Ectodermal cell (in vitro differentiated cells): Measurements from ENCODE around the gene PPT2.

ENCODE experiments used
- H3K27ac ChIP-seq: 2 replicates; pipeline ENCODE4 v1.7.0; 2013; ENCODE audit warnings: mild to moderate bottlenecking, low read depth, low read length; ENCODE audit not compliant: insufficient read depth, poor library complexity, severe bottlenecking
- H3K27me3 ChIP-seq: 2 replicates; pipeline ENCODE4 v1.7.0; 2013; ENCODE audit warnings: mild to moderate bottlenecking, low read length; ENCODE audit not compliant: insufficient read depth, control insufficient read depth, poor library complexity, severe bottlenecking
- H3K36me3 ChIP-seq: one replicate; pipeline ENCODE4 v1.7.0; 2013; ENCODE audit warnings: low read length; ENCODE audit not compliant: control insufficient read depth, insufficient read depth
- H3K4me1 ChIP-seq: one replicate; pipeline ENCODE4 v1.7.0; 2013; ENCODE audit warnings: low read length; ENCODE audit not compliant: control insufficient read depth, insufficient read depth
- H3K4me3 ChIP-seq: 2 replicates; pipeline ENCODE4 v1.7.0; 2013; ENCODE audit warnings: low read depth, low read length, control low read depth; ENCODE audit not compliant: insufficient read depth
- H3K9me3 ChIP-seq: 2 replicates; pipeline ENCODE4 v1.7.0; 2013; ENCODE audit warnings: mild to moderate bottlenecking, low read length, moderate library complexity; ENCODE audit not compliant: control insufficient read depth
- WGBS, 2 experiments: methylation state at CpG; one replicate each; pipeline ENCODE4 v1.1.7; 2013; ENCODE audit warnings: missing lambda C conversion rate in 2 of 2; 5-methylcytosine and 5-hydroxymethylcytosine counted together

The PPT2 gene

DNA sequence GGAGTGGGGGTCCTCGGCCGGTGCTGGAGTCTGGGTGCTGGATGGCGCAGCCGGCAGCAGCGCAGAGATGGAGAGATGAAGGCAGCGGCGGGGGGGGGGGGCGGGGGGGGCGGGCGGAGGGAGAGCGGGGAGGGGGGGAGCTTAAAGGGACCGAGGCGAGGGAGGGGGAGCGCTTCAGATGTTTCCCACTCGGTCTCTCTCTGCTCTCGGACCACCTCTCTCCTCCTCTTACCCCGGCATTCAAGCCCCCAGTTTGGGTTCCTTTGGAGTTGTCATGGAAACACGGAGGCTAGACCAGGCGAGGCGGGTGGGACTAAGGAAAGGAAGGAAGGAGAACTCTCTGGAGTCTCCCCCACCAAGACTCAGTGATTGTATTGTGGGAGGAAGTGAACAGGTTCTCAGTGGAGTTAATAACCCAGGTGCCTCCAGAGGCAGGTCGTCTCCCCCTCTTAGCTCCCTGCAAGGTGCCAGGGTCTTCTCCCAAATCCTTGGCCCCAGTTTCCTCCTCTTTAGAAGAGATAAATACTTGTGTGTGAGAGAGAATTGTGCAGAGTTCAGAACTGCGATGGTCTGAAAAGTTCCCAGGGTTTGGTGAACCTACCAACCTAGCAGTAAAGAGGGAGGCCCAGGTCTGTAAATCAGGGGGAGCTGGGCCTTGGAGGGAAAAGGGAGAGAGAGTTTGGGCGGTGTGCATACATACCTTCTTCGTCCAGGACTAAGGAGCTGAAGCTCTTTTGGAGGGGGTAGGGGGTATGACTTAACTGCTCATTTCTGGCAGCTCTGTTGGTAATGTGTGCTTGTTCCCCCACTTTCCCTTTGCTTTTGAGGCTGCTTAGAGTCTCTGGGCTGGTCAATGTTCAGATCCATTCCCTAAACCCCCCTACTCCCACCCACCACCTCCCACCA, 1.8 kb upstream of the PPT2 start, which contains the start of gene PRRT1:
TSS of gene PRRT1 (minus strand) at position 77 of the 906 bp plus-strand sequence. CDS start 112 bp downstream, outside the sequence.
- H3K4me3 ChIP-seq = peak within 1 kb of the TSS; percentile 98
- peaks cover 26% of the 10 kb centered on the region for H3K27me3 ChIP-seq
- peaks cover 11% of the 10 kb centered on the region for H3K4me1 ChIP-seq
- no peaks in the 10 kb centered on the region for H3K9me3 ChIP-seq
- peaks cover 4% of the 10 kb centered on the region for H3K36me3 ChIP-seq
- WGBS, 2 experiments = 8 to 15% methylated on average over 9 to 11 of the region's 24 CpGs
- no peak within 1 kb of the TSS for H3K27ac ChIP-seq

DNA sequence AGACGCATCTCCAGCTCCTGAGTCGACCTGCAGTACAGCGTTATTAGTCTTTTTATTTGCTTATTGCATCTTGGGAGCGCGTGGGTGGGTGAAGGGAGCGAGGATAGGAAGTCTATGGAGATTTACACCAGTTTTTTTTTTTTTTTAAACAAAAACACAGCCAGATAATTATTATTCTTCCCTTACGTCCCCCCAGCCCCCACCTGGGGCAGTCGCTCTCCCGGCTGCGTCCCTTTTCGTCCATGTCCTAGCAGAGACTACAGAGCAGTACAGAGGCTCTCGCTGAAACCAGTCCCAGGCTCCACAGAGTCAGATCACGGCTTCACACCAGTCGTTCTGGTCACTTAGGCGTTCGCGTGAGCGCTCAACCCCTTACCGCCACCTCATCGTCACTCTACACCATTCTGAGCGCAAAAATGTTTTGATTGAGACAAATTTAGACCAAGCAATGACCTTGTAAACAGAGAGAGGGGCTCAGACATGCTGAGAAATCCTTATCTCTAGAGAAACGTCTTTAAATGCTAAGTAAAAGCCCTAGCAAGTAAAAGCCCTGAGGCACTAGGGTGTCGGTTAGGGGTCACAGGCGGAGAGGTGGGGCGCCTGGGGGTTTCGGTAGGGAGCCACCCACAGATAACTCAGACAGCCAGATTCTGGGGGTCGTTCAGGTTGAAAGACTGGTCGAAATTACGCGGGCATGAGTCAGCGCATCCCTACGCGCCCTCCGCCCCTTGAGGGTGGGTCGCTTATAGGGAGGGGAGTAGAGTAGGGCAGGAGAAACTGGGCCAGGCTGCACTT, 975 bp upstream of the PPT2 start:
- peaks cover 12% of the 10 kb centered on the region for H3K36me3 ChIP-seq
- peaks cover 11% of the 10 kb centered on the region for H3K4me1 ChIP-seq
- peaks cover 26% of the 10 kb centered on the region for H3K27me3 ChIP-seq
- no peaks in the 10 kb centered on the region for H3K9me3 ChIP-seq
- WGBS, 2 experiments = 1 to 6% methylated on average over 29 to 35 of the region's 35 CpGs
- peak overlapping the region; percentile 89 for H3K27ac ChIP-seq
- H3K4me3 ChIP-seq = peak overlapping the region; percentile 98

DNA sequence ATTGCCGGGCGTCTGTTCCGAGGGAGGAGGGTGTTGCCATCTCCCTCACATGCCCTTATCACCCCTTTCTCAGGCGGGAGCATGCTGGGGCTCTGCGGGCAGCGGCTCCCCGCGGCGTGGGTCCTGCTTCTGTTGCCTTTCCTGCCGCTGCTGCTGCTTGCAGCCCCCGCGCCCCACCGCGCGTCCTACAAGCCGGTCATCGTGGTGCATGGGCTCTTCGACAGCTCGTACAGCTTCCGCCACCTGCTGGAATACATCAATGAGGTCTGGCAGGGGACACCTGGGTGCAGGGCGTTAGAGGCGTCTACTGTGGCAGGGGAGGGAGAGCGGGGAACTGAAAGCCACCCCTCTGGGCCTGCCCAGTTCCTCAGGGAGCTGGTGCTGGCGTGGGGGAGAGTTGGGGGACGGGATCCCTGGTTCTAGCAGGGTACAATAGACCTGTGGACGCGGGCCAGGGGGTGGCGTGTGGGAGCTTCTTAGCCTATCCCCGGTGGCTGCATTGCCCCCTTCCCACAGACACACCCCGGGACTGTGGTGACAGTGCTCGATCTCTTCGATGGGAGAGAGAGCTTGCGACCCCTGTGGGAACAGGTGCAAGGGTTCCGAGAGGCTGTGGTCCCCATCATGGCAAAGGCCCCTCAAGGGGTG, 697 bp downstream of the PPT2 start:
- peaks cover 25% of the 10 kb centered on the region for H3K27me3 ChIP-seq
- peak overlapping the region; percentile 98 for H3K4me3 ChIP-seq
- H3K4me1 ChIP-seq = peaks cover 11% of the 10 kb centered on the region
- H3K36me3 ChIP-seq = peaks cover 21% of the 10 kb centered on the region
- no peaks in the 10 kb centered on the region for H3K9me3 ChIP-seq
- 18% methylated on average over 34 of the region's 34 CpGs for WGBS, 2 experiments
- H3K27ac ChIP-seq = no peak overlapping the region

DNA sequence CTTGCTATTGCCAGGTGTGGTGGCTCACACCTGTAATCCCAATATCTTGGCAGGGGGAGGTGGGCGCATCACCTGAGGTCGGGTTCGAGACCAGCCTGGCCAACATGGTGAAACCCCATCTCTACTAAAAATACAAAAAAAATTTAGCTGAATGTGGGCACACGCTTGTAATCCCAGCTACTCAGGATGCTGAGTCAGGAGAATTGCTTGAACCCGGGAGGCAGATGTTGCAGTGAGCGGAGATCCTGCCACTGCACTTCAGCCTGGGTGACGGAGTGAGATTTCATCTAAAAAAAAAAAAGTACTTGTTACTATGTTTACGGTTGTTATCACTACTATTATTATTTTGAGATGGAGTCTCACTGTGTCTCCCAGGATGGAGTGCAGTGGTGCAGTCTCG, 3.0 kb downstream of the PPT2 start:
- Histone ChIP-seq H3K27ac (no peak overlapping the region), H3K4me1 (peaks cover 8% of the 10 kb centered on the region), H3K36me3 (peaks cover 21% of the 10 kb centered on the region), H3K9me3 (no peaks in the 10 kb centered on the region), H3K27me3 (peaks cover 5% of the 10 kb centered on the region), H3K4me3 (no peak overlapping the region)
- WGBS, 2 experiments = 91 to 92% methylated on average over 9 of the region's 9 CpGs

DNA sequence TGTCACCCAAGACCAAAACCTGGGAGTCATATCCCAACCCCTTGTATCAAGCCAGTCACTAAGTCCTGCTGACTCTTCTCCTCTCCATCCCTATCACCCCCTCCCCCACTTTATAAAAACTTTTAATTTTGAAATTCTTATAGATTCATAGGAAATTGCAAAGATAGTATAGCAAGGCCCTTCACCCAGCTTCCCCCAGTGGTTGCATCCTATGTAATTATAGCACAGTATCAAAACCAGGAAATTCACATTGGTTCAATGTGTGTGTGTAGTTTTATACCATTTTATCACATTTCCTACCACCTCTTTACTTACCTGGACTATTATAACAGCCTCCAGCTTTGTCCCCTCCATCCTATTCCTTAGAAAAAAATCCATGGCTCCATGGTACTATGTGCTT, 4.1 kb downstream of the PPT2 start:
- Histone ChIP-seq H3K27me3 (no peaks in the 10 kb centered on the region), H3K4me3 (no peak overlapping the region), H3K27ac (no peak overlapping the region), H3K4me1 (no peaks in the 10 kb centered on the region), H3K36me3 (peaks cover 21% of the 10 kb centered on the region), H3K9me3 (no peaks in the 10 kb centered on the region)

DNA sequence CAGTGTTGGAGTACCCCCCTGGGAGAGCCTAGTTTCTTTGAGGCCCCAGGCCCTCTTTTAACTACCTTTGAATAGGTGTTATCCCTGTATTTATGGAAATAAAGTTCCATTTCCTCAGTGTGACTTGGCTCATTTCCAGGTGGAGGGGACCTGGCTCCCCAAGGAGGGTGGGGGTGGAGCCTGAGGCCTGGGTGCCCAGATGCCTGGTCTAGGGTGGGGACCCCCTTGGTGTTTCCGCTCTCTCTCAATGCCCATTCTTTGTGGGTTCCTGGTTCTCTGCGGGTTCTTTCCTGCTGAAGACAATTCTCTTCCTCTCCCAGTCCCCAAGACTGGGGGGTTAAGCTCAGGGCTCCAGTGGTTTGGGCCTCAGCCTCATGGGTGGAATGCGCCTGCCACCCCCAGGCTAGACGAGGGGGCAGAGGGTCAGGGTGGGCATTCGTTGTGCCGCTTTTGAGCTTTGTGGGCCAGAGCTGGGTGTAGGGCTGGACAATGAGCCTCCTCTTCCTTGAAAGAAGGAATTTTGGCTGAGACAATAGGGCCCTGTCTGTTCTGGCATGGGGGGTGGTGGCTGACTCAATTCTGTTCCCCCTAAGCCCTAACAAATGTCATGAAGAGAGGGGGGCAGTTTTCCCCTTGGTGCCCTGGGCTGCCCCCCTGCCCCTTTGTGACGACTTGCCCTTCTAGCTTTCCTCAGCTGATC, 9.8 kb downstream of the PPT2 start:
- 65 to 79% methylated on average over 7 of the region's 7 CpGs for WGBS, 2 experiments
- H3K36me3 ChIP-seq = peaks cover 8% of the 10 kb centered on the region
- peak overlapping the region; percentile 92 for H3K27ac ChIP-seq
- no peaks in the 10 kb centered on the region for H3K9me3 ChIP-seq
- peaks cover 31% of the 10 kb centered on the region for H3K4me1 ChIP-seq
- H3K4me3 ChIP-seq = no peak overlapping the region
- H3K27me3 ChIP-seq = no peaks in the 10 kb centered on the region

DNA sequence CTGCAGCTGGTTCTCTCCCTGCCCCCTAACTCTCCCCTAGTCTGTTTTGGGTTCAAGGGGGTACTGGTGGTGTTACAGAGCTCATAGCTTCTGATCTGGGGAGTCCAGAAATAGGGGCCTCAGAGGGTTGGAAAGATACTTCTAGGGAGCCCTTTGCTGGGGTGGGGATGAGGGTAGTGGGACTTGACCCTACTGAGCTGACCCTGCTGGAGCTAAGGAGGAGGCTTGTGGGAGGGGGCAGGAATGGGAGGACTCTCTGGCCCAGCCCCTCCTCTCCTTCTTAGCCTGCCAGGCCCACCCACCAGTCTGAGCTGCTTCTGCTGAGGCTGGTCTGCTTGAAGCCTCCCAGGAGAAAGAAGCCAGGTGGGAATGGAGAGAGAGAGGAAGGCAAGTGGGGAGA, 10.4 kb downstream of the PPT2 start, which contains the start of gene EGFL8:
TSS of gene EGFL8 (plus strand) at position 301 of the 400 bp plus-strand sequence. CDS start 1,571 bp downstream, outside the sequence.
- peaks cover 8% of the 10 kb centered on the region for H3K36me3 ChIP-seq
- no peak within 1 kb of the TSS for H3K4me3 ChIP-seq
- no peaks in the 10 kb centered on the region for H3K27me3 ChIP-seq
- no peaks in the 10 kb centered on the region for H3K9me3 ChIP-seq
- H3K27ac ChIP-seq = peak within 1 kb of the TSS; percentile 92
- H3K4me1 ChIP-seq = peaks cover 34% of the 10 kb centered on the region

DNA sequence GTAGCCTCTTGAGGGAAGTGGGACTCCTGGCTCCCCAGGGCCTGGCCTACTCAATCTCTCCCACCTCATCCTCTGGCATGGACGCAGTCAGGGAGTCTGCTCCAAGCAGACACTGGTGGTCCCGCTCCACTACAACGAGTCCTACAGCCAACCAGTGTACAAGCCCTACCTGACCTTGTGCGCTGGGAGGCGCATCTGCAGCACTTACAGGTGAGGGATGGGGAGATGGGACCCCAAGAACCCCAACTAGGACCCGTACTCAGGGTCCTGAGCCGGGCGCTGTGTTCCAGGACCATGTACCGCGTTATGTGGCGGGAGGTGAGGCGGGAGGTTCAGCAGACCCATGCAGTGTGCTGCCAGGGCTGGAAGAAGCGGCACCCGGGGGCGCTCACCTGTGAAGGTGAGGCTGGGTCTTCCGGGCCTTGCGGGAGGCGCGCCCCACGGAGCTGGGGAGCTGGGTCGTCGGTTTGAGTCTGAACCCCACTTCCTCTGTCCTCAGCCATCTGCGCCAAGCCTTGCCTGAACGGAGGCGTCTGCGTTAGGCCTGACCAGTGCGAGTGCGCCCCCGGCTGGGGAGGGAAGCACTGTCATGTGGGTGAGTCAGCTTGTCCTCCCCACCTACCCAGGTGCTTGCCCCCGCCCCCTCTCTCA, 12.6 kb downstream of the PPT2 start:
- no peaks in the 10 kb centered on the region for H3K27me3 ChIP-seq
- no peaks in the 10 kb centered on the region for H3K9me3 ChIP-seq
- peak overlapping the region; percentile 3 for H3K27ac ChIP-seq
- WGBS, 2 experiments = 93 to 94% methylated on average over 30 of the region's 30 CpGs
- no peak overlapping the region for H3K4me3 ChIP-seq
- peaks cover 26% of the 10 kb centered on the region for H3K36me3 ChIP-seq
- H3K4me1 ChIP-seq = peaks cover 34% of the 10 kb centered on the region

DNA sequence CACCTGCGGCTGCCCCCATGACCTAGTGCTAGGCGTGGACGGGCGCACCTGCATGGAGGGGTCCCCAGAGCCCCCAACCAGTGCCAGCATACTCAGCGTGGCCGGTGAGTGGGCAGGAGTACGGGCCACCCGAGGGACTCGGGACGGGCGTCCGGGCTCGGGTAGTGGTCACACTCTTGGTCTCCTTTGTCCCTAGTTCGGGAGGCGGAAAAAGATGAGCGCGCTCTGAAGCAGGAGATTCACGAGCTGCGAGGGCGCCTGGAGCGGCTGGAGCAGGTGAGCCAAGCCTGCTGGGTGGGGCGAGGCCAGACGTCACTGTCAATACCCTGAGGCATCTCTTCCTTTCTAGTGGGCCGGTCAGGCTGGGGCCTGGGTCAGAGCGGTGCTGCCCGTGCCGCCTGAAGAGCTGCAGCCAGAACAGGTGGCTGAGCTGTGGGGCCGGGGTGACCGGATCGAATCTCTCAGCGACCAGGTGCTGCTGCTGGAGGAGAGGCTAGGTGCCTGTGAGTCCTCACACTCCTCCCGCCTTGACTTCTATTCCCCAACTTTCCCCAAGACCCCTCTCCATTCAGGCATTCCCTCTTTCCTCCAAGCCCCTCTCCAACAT, 13.3 kb downstream of the PPT2 start:
- Histone ChIP-seq H3K9me3 (no peaks in the 10 kb centered on the region), H3K27ac (peak overlapping the region; percentile 50), H3K4me1 (peaks cover 34% of the 10 kb centered on the region), H3K4me3 (no peak overlapping the region), H3K36me3 (peaks cover 28% of the 10 kb centered on the region), H3K27me3 (no peaks in the 10 kb centered on the region)
- WGBS, 2 experiments = 95% methylated on average over 32 of the region's 32 CpGs
